ENCODE data around the gene BCL10.

GRCh38 chr1:85295654-85296053, 19.2 kb upstream of the BCL10 start:
- TF ChIP-seq ELK4 (IDR thresholded peaks at IDR 0.05; ENCODE audit: borderline replicate concordance, low read depth, low read length) (no peak), ZSCAN4 (tag by site-specific recombination; IDR thresholded peaks at IDR 0.05) (no peak), ZNF701 (tag by site-specific recombination; IDR thresholded peaks at IDR 0.05) (no peak), CTCF (tag by site-specific recombination; IDR thresholded peaks at IDR 0.05) (no peak), ZBTB26 (tag by site-specific recombination; optimal IDR thresholded peaks at IDR 0.05) (no peak), ZNF248 (tag by site-specific recombination; IDR thresholded peaks at IDR 0.05) (no peak), SP2 (tag by site-specific recombination; IDR thresholded peaks at IDR 0.05) (no peak), ZNF768 (tag by site-specific recombination; IDR thresholded peaks at IDR 0.05) (no peak), ZNF654 (tag by site-specific recombination; IDR thresholded peaks at IDR 0.05; ENCODE audit: low read depth) (no peak), ZBTB6 (tag by site-specific recombination; IDR thresholded peaks at IDR 0.05) (no peak)
